Measurements from ENCODE around the gene LDLRAD3. TPM values are rescaled to one million over a fixed set of nuclear protein-coding genes. Genes with fewer than 3 reads are reported as not detected.

Gene LDLRAD3
- total RNA-seq, 2 donors from 2014 or later, result 19.2 to 30.6 TPM

GRCh38 chr11:36253238-36253637 is 309.4 kb downstream of the LDLRAD3 start:
- peaks cover 18% of the 10 kb centered on the region for H3K9me3 ChIP-seq (ENCODE audit: control insufficient read depth, low read length)
- H3K27me3 Mint-ChIP-seq (ENCODE audit: insufficient read depth), result peaks cover 3% of the 10 kb centered on the region
- peaks cover 9% of the 10 kb centered on the region for H3K4me1 ChIP-seq (ENCODE audit: control insufficient read depth, insufficient read depth, low read length)
- H3K4me3 Mint-ChIP-seq, result no peak overlapping the region
- no peaks in the 10 kb centered on the region for H3K36me3 Mint-ChIP-seq (ENCODE audit: low read depth)
- peaks cover 28% of the 10 kb centered on the region for H3K4me1 Mint-ChIP-seq
- peaks cover 16% of the 10 kb centered on the region for H3K9me3 Mint-ChIP-seq
- TF ChIP-seq CTCF (conservative IDR thresholded peaks at IDR 0.05), result no peak
- H3K27me3 ChIP-seq (ENCODE audit: control insufficient read depth, insufficient read depth, low read length, poor library complexity, severe bottlenecking), result no peaks in the 10 kb centered on the region
- 54 to 78% methylated on average over 4 to 5 of the region's 5 CpGs for WGBS, 2 experiments (ENCODE audit: insufficient coverage in 1 of 2, insufficient read length in 1 of 2)
- H3K36me3 ChIP-seq (ENCODE audit: control insufficient read depth, insufficient read depth, low read length), result no peaks in the 10 kb centered on the region
- DNase-seq, result no peak
- H3K4me3 ChIP-seq (ENCODE audit: low read length), result peak overlapping the region; percentile 12
- H3K9ac ChIP-seq (ENCODE audit: extremely low read depth, low read length, poor library complexity, severe bottlenecking), result no peak overlapping the region
- H3K27ac ChIP-seq (ENCODE audit: low read depth, low read length), result peak overlapping the region; percentile 68
- no peak overlapping the region for H3K27ac Mint-ChIP-seq

GRCh38 chr11:36254713-36255112 is 310.9 kb downstream of the LDLRAD3 start:
- Histone ChIP-seq H3K9me3 (ENCODE audit: control insufficient read depth, low read length) (peaks cover 18% of the 10 kb centered on the region), H3K4me1 (ENCODE audit: control insufficient read depth, insufficient read depth, low read length) (peaks cover 9% of the 10 kb centered on the region), H3K27ac (ENCODE audit: low read depth, low read length) (no peak overlapping the region), H3K27me3 (ENCODE audit: control insufficient read depth, insufficient read depth, low read length, poor library complexity, severe bottlenecking) (no peaks in the 10 kb centered on the region), H3K36me3 (ENCODE audit: control insufficient read depth, insufficient read depth, low read length) (no peaks in the 10 kb centered on the region), H3K4me3 (ENCODE audit: low read length) (no peak overlapping the region), H3K9ac (ENCODE audit: extremely low read depth, low read length, poor library complexity, severe bottlenecking) (no peak overlapping the region)
- Mint-ChIP-seq H3K9me3 (peaks cover 16% of the 10 kb centered on the region), H3K4me3 (no peak overlapping the region), H3K27ac (no peak overlapping the region), H3K36me3 (ENCODE audit: low read depth) (no peaks in the 10 kb centered on the region), H3K27me3 (ENCODE audit: insufficient read depth) (peaks cover 3% of the 10 kb centered on the region), H3K4me1 (peaks cover 31% of the 10 kb centered on the region)
- 80 to 92% methylated on average over 1 of the region's 1 CpG for WGBS, 2 experiments (ENCODE audit: insufficient coverage in 1 of 2, insufficient read length in 1 of 2)
- no peak for DNase-seq
- TF ChIP-seq CTCF (conservative IDR thresholded peaks at IDR 0.05), result no peak

- Mint-ChIP-seq H3K9me3 (peaks cover 10% of the 10 kb centered on the region), H3K4me1 (peaks cover 29% of the 10 kb centered on the region), H3K27ac (no peak overlapping the region), H3K27me3 (ENCODE audit: insufficient read depth) (peaks cover 10% of the 10 kb centered on the region), H3K36me3 (ENCODE audit: low read depth) (no peaks in the 10 kb centered on the region), H3K4me3 (no peak overlapping the region)
- H3K9me3 ChIP-seq (ENCODE audit: control insufficient read depth, low read length), result peaks cover 10% of the 10 kb centered on the region
- H3K9ac ChIP-seq (ENCODE audit: extremely low read depth, low read length, poor library complexity, severe bottlenecking), result no peak overlapping the region
- WGBS, 2 experiments (ENCODE audit: insufficient coverage in 1 of 2, insufficient read length in 1 of 2), result 72 to 94% methylated on average over 3 to 5 of the region's 5 CpGs
- no peak overlapping the region for H3K4me3 ChIP-seq (ENCODE audit: low read length)
- peaks cover 5% of the 10 kb centered on the region for H3K4me1 ChIP-seq (ENCODE audit: control insufficient read depth, insufficient read depth, low read length)
- H3K27ac ChIP-seq (ENCODE audit: low read depth, low read length), result no peak overlapping the region
- no peaks in the 10 kb centered on the region for H3K36me3 ChIP-seq (ENCODE audit: control insufficient read depth, insufficient read depth, low read length)
- H3K27me3 ChIP-seq (ENCODE audit: control insufficient read depth, insufficient read depth, low read length, poor library complexity, severe bottlenecking), result no peaks in the 10 kb centered on the region
- no peak for DNase-seq
- no peak for TF ChIP-seq CTCF (conservative IDR thresholded peaks at IDR 0.05)
Measured at GRCh38 chr11:36257351-36257750, 313.5 kb downstream of the LDLRAD3 start.
